ENCODE measurements around the gene TLCD1. TPM values are rescaled to one million over a fixed set of nuclear protein-coding genes. Genes with fewer than 3 reads are reported as not detected.

Gene TLCD1
- total and polyA plus RNA-seq, 8 donors, result 5.7 to 20.7 (median 8.4) TPM

DNA sequence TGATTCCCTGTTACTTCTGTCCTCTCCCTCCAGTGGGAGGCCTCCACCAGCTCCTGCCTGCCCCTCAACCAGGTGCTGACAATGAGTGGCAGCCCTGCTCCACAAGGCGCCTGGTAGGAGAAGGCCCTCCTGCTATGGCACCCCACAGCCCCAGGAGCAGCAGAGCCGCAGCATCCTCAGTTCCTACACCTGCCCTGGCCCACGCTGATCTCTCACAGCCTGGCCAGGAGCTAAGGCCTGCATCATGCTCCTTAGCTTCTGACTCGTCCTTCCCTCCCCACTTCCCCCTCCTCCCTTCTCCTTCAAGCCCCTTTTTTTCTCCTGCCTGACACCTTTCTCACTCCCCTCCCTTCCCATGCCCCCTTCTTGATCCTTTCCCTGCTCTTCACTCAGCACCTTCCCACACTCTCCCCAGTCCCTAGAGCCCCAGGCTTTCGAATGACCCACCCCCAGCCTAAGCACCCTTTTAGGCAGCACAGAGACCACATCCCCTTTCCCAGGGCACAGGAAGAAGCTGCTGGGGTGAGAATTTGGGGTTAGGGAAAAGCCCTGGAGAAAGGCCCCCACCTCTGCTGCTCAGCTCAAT is 20.9 kb downstream of the TLCD1 start:
- no peak overlapping the region for H3K4me3 ChIP-seq
- TF ChIP-seq, protein P1, sequence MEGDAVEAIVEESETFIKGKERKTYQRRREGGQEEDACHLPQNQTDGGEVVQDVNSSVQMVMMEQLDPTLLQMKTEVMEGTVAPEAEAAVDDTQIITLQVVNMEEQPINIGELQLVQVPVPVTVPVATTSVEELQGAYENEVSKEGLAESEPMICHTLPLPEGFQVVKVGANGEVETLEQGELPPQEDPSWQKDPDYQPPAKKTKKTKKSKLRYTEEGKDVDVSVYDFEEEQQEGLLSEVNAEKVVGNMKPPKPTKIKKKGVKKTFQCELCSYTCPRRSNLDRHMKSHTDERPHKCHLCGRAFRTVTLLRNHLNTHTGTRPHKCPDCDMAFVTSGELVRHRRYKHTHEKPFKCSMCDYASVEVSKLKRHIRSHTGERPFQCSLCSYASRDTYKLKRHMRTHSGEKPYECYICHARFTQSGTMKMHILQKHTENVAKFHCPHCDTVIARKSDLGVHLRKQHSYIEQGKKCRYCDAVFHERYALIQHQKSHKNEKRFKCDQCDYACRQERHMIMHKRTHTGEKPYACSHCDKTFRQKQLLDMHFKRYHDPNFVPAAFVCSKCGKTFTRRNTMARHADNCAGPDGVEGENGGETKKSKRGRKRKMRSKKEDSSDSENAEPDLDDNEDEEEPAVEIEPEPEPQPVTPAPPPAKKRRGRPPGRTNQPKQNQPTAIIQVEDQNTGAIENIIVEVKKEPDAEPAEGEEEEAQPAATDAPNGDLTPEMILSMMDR (IDR thresholded peaks at IDR 0.05), result no peak
- intact Hi-C loops (cut with DNase I), result no loop called here
- no peaks in the 10 kb centered on the region for H3K9me3 ChIP-seq
- H3K27me3 ChIP-seq, result no peaks in the 10 kb centered on the region
- ATAC-seq (no peak), DNase-seq (no peak)
- no peak overlapping the region for H3K27ac ChIP-seq
- peaks cover 0 to 55% of the 10 kb centered on the region in 2 donors for H3K36me3 ChIP-seq
- no peaks in the 10 kb centered on the region for H3K4me1 ChIP-seq

- TF ChIP-seq, protein P1 (IDR thresholded peaks at IDR 0.05), result no peak
- intact Hi-C loops (cut with DNase I), result no loop called here
- no peaks in the 10 kb centered on the region for H3K27me3 ChIP-seq
- no peak overlapping the region for H3K27ac ChIP-seq
- DNase-seq, result no peak
- no peak overlapping the region for H3K4me3 ChIP-seq
- no peak for ATAC-seq
- H3K4me1 ChIP-seq, result no peaks in the 10 kb centered on the region
- H3K36me3 ChIP-seq, result peaks cover 0 to 63% of the 10 kb centered on the region in 2 donors
- no peaks in the 10 kb centered on the region for H3K9me3 ChIP-seq
Measured at GRCh38 chr17:28704219-28704858, 21.7 kb downstream of the TLCD1 start.

- no peak overlapping the region for H3K27ac ChIP-seq
- intact Hi-C loops (cut with DNase I), result no loop called here
- ATAC-seq, result no peak
- peaks cover 0 to 70% of the 10 kb centered on the region in 2 donors for H3K36me3 ChIP-seq
- no peak for DNase-seq
- TF ChIP-seq, protein P1 (IDR thresholded peaks at IDR 0.05), result no peak
- H3K4me1 ChIP-seq, result no peaks in the 10 kb centered on the region
- H3K9me3 ChIP-seq, result no peaks in the 10 kb centered on the region
- no peaks in the 10 kb centered on the region for H3K27me3 ChIP-seq
- H3K4me3 ChIP-seq, result no peak overlapping the region
Measured at GRCh38 chr17:28703552-28704218, 22.3 kb downstream of the TLCD1 start.

GRCh38 chr17:28702752-28703150 is 23.3 kb downstream of the TLCD1 start:
- Histone ChIP-seq H3K36me3 (peaks cover 0 to 79% of the 10 kb centered on the region in 2 donors), H3K4me3 (no peak overlapping the region)
- intact Hi-C loops (cut with DNase I), result no loop called here

More at GRCh38 chr17:28702752-28703150, 23.3 kb downstream of the TLCD1 start:
- no peak overlapping the region for H3K27ac ChIP-seq
- H3K9me3 ChIP-seq, result no peaks in the 10 kb centered on the region
- ATAC-seq (no peak), DNase-seq (no peak)
- H3K4me1 ChIP-seq, result no peaks in the 10 kb centered on the region
- TF ChIP-seq, protein P1 (IDR thresholded peaks at IDR 0.05), result no peak
- no peaks in the 10 kb centered on the region for H3K27me3 ChIP-seq
